ENCODE measurements around the gene HS3ST5.
"Not testable (repeated sequence)": the region's sequence is repeated elsewhere in the genome, so short reads cannot be mapped to it uniquely, and the experiment has no call there.

- TF ChIP-seq, protein P1, sequence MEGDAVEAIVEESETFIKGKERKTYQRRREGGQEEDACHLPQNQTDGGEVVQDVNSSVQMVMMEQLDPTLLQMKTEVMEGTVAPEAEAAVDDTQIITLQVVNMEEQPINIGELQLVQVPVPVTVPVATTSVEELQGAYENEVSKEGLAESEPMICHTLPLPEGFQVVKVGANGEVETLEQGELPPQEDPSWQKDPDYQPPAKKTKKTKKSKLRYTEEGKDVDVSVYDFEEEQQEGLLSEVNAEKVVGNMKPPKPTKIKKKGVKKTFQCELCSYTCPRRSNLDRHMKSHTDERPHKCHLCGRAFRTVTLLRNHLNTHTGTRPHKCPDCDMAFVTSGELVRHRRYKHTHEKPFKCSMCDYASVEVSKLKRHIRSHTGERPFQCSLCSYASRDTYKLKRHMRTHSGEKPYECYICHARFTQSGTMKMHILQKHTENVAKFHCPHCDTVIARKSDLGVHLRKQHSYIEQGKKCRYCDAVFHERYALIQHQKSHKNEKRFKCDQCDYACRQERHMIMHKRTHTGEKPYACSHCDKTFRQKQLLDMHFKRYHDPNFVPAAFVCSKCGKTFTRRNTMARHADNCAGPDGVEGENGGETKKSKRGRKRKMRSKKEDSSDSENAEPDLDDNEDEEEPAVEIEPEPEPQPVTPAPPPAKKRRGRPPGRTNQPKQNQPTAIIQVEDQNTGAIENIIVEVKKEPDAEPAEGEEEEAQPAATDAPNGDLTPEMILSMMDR (conservative IDR thresholded peaks at IDR 0.05; ENCODE audit: low read depth in 2 of 2), result not testable (repeated sequence)
- not testable (repeated sequence) for TF ChIP-seq ZNF114 (CRISPR knock-in tag; IDR thresholded peaks at IDR 0.05); POLR2AphosphoS5 (IDR thresholded peaks at IDR 0.05; ENCODE audit: low read depth)
Observed at GRCh38 chr6:114017146-114017545, 325.7 kb downstream of the HS3ST5 start.

Measured in GM23338 (cell line).